ENCODE data around the gene TCF7L1.

GRCh38 chr2:85259101-85259590 is 126.0 kb downstream of the TCF7L1 start:
- no peak for TF ChIP-seq BHLHE40 (IDR thresholded peaks at IDR 0.05; ENCODE audit: low read length)
- TF ChIP-seq SRSF9 (IDR thresholded peaks at IDR 0.05; ENCODE audit: borderline replicate concordance, insufficient read depth, low read depth, low read length, poor library complexity, severe bottlenecking), result no peak
- no peak for TF ChIP-seq ZNF274 (CRISPR knock-in tag; IDR thresholded peaks at IDR 0.05)
- no peak for TF ChIP-seq IKZF1 (IDR thresholded peaks at IDR 0.05)
- no peak for TF ChIP-seq REST (IDR thresholded peaks at IDR 0.05; ENCODE audit: borderline replicate concordance in 1 of 2, low read depth in 1 of 2, low read length in 2 of 2)
- no peak for TF ChIP-seq TEF (CRISPR knock-in tag; IDR thresholded peaks at IDR 0.05)
- TF ChIP-seq RAD21 (CRISPR knock-in tag; IDR thresholded peaks at IDR 0.05), result no peak
- no peak for TF ChIP-seq SIN3A (IDR thresholded peaks at IDR 0.05; ENCODE audit: borderline replicate concordance, low read depth, low read length)

All from HepG2 (cell line).